Measurements from ENCODE around the gene OXCT1. TPM values are rescaled to one million over a fixed set of nuclear protein-coding genes. Genes with fewer than 3 reads are reported as not detected.

OXCT1 gene
- total and polyA plus RNA-seq, 2 experiments from 2014 or later = 12.4 to 16.9 TPM

- no peaks in the 10 kb centered on the region for H3K9me2 ChIP-seq (replicated peaks; ENCODE audit: insufficient read depth)
- H3K4me2 ChIP-seq = no peak overlapping the region
- H3K27ac ChIP-seq = no peak overlapping the region
- H4K20me1 ChIP-seq (ENCODE audit: insufficient read depth, poor library complexity, severe bottlenecking) = no peaks in the 10 kb centered on the region
- H3K4me3 ChIP-seq = no peak overlapping the region
- no peaks in the 10 kb centered on the region for H3K9me3 ChIP-seq (ENCODE audit: low read depth)
- H3K79me2 ChIP-seq = no peaks in the 10 kb centered on the region
- WGBS (ENCODE audit: low lambda C conversion rate, missing lambda C conversion rate) = 83% methylated on average over 2 of the region's 2 CpGs
- H2AFZ ChIP-seq = no peak overlapping the region
- TF ChIP-seq EZH2phosphoT487 (IDR thresholded peaks at IDR 0.05; ENCODE audit: low read depth, severe bottlenecking, unreplicated experiment) (no peak), EZH2 (IDR thresholded peaks at IDR 0.05; ENCODE audit: borderline replicate concordance) (no peak)
- TF ChIP-seq, protein P1, sequence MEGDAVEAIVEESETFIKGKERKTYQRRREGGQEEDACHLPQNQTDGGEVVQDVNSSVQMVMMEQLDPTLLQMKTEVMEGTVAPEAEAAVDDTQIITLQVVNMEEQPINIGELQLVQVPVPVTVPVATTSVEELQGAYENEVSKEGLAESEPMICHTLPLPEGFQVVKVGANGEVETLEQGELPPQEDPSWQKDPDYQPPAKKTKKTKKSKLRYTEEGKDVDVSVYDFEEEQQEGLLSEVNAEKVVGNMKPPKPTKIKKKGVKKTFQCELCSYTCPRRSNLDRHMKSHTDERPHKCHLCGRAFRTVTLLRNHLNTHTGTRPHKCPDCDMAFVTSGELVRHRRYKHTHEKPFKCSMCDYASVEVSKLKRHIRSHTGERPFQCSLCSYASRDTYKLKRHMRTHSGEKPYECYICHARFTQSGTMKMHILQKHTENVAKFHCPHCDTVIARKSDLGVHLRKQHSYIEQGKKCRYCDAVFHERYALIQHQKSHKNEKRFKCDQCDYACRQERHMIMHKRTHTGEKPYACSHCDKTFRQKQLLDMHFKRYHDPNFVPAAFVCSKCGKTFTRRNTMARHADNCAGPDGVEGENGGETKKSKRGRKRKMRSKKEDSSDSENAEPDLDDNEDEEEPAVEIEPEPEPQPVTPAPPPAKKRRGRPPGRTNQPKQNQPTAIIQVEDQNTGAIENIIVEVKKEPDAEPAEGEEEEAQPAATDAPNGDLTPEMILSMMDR (IDR thresholded peaks at IDR 0.05; ENCODE audit: poor library complexity) = no peak
- peaks cover 6% of the 10 kb centered on the region for H3K4me1 ChIP-seq (ENCODE audit: insufficient read depth)
- no peaks in the 10 kb centered on the region for H3K36me3 ChIP-seq (replicated peaks; ENCODE audit: insufficient read depth, low read depth)
- DNase-seq (ENCODE audit: low spot score) = no peak
- no peaks in the 10 kb centered on the region for H3K27me3 ChIP-seq
Measured at GRCh38 chr5:41878173-41878572, 7.9 kb upstream of the OXCT1 start.

DNA sequence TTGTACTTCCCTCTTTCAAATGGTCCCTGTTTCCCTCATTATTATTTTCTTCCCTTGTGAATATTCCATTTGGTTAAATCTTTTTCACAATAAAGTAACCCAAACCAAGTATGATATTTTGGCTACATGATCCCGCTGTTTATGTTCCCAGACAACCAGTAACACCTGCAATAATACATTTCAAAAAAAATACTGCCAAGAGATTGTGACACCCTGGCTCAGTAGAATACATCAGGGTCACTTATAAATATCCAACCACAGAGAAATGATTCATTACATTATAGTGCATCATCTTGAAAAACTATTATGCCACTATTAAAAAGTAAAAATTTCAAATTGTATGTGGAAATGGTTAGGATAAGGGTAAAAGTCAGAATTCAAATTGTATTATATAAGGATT, 7.2 kb upstream of the OXCT1 start:
- H3K4me2 ChIP-seq = no peak overlapping the region
- no peaks in the 10 kb centered on the region for H3K9me2 ChIP-seq (replicated peaks; ENCODE audit: insufficient read depth)
- H3K4me3 ChIP-seq = no peak overlapping the region
- H3K9me3 ChIP-seq (ENCODE audit: low read depth) = no peaks in the 10 kb centered on the region
- no peaks in the 10 kb centered on the region for H3K36me3 ChIP-seq (replicated peaks; ENCODE audit: insufficient read depth, low read depth)
- no peaks in the 10 kb centered on the region for H3K27me3 ChIP-seq
- no peak overlapping the region for H2AFZ ChIP-seq
- WGBS (ENCODE audit: low lambda C conversion rate, missing lambda C conversion rate) = 93% methylated on average over 1 of the region's 1 CpG
- no peak for TF ChIP-seq EZH2phosphoT487 (IDR thresholded peaks at IDR 0.05; ENCODE audit: low read depth, severe bottlenecking, unreplicated experiment)
- TF ChIP-seq, protein P1 (IDR thresholded peaks at IDR 0.05; ENCODE audit: poor library complexity) = no peak
- TF ChIP-seq EZH2 (IDR thresholded peaks at IDR 0.05; ENCODE audit: borderline replicate concordance) = no peak
- H3K27ac ChIP-seq = no peak overlapping the region
- no peak for DNase-seq (ENCODE audit: low spot score)
- no peaks in the 10 kb centered on the region for H3K79me2 ChIP-seq
- peaks cover 6% of the 10 kb centered on the region for H3K4me1 ChIP-seq (ENCODE audit: insufficient read depth)
- no peaks in the 10 kb centered on the region for H4K20me1 ChIP-seq (ENCODE audit: insufficient read depth, poor library complexity, severe bottlenecking)

DNA sequence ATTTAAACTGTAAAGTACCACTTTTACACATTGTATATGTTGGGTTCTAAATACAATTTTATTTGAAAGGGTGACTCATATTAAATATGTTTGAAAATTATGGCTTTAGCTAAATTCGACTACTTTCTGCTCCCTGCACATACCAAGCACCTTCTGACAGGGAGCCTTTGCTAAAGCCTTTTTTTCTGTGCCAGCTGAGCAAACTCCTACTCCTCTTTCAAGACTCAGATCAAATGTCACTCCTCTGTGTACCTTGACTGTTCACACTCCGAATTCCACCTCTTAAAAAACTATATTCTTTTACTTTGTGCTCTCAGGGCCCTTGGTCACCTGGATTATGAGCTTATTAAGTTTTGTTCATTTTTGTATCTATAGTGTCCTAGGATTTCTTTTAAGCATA, 6.5 kb upstream of the OXCT1 start:
- H2AFZ ChIP-seq = no peak overlapping the region
- no peak overlapping the region for H3K27ac ChIP-seq
- no peaks in the 10 kb centered on the region for H4K20me1 ChIP-seq (ENCODE audit: insufficient read depth, poor library complexity, severe bottlenecking)
- H3K79me2 ChIP-seq = no peaks in the 10 kb centered on the region
- H3K4me3 ChIP-seq = no peak overlapping the region
- no peaks in the 10 kb centered on the region for H3K9me3 ChIP-seq (ENCODE audit: low read depth)
- no peak overlapping the region for H3K4me2 ChIP-seq
- H3K9me2 ChIP-seq (replicated peaks; ENCODE audit: insufficient read depth) = no peaks in the 10 kb centered on the region
- H3K4me1 ChIP-seq (ENCODE audit: insufficient read depth) = peaks cover 6% of the 10 kb centered on the region
- no peaks in the 10 kb centered on the region for H3K27me3 ChIP-seq
- no peaks in the 10 kb centered on the region for H3K36me3 ChIP-seq (replicated peaks; ENCODE audit: insufficient read depth, low read depth)
- no peak for DNase-seq (ENCODE audit: low spot score)
- TF ChIP-seq, protein P1 (IDR thresholded peaks at IDR 0.05; ENCODE audit: poor library complexity) = no peak
- no peak for TF ChIP-seq EZH2phosphoT487 (IDR thresholded peaks at IDR 0.05; ENCODE audit: low read depth, severe bottlenecking, unreplicated experiment)
- no peak for TF ChIP-seq EZH2 (IDR thresholded peaks at IDR 0.05; ENCODE audit: borderline replicate concordance)
- WGBS (ENCODE audit: low lambda C conversion rate, missing lambda C conversion rate) = 44% methylated on average over 2 of the region's 2 CpGs

GRCh38 chr5:41875121-41875520, 4.9 kb upstream of the OXCT1 start:
- Histone ChIP-seq H3K4me3 (no peak overlapping the region), H3K36me3 (replicated peaks; ENCODE audit: insufficient read depth, low read depth) (no peaks in the 10 kb centered on the region), H3K27me3 (no peaks in the 10 kb centered on the region), H3K4me1 (ENCODE audit: insufficient read depth) (peaks cover 6% of the 10 kb centered on the region), H3K4me2 (no peak overlapping the region), H3K27ac (no peak overlapping the region), H2AFZ (no peak overlapping the region), H4K20me1 (ENCODE audit: insufficient read depth, poor library complexity, severe bottlenecking) (no peaks in the 10 kb centered on the region), H3K9me3 (ENCODE audit: low read depth) (no peaks in the 10 kb centered on the region), H3K79me2 (no peaks in the 10 kb centered on the region), H3K9me2 (replicated peaks; ENCODE audit: insufficient read depth) (no peaks in the 10 kb centered on the region)
- no peak for TF ChIP-seq EZH2phosphoT487 (IDR thresholded peaks at IDR 0.05; ENCODE audit: low read depth, severe bottlenecking, unreplicated experiment)
- DNase-seq (ENCODE audit: low spot score) = no peak
